HEK293 (cell line): Measurements from ENCODE around the gene RORC.

ENCODE experiments used
- CTCF ChIA-PET: fragments of 350-600 bp; formaldehyde crosslinking; extraction: SDS; loops from one replicate; lab custom pipeline; 2021; ENCODE audit warnings: antibody characterized with exemption; lab: Yijun Ruan, JAX
- POLR2A ChIA-PET: fragments of 300-600 bp; formaldehyde crosslinking; extraction: SDS; loops from one replicate; lab custom pipeline; 2020; ENCODE audit warnings: antibody characterized with exemption, inconsistent platforms; lab: Yijun Ruan, JAX
- H3K27ac ChIP-seq: fragments of 200-500 bp; sonication (Bioruptor generic); 2 replicates; pipeline ENCODE4 v1.5.1; 2014; ENCODE audit warnings: low read depth, low read length, control low read depth, inconsistent platforms; ENCODE audit errors: extremely low read depth
- H3K36me3 ChIP-seq, 2 experiments: fragments of 200-500 bp in 1 of 2; sonication (Bioruptor generic) in 1 of 2; 1 replicate in 1 of 2; 2 replicates in 1 of 2; pipeline ENCODE4 v1.5.1; 2014 to 2017; ENCODE audit warnings: inconsistent platforms in 2 of 2, low read length in 2 of 2; ENCODE audit not compliant: control insufficient read depth in 2 of 2, insufficient read depth in 1 of 2
- H3K4me1 ChIP-seq: fragments of 200-500 bp; sonication (Bioruptor generic); 2 replicates; pipeline ENCODE4 v1.5.1; 2014; ENCODE audit warnings: mild to moderate bottlenecking, low read length, inconsistent platforms; ENCODE audit not compliant: control insufficient read depth, insufficient read depth
- H3K4me3 ChIP-seq: 2 replicates; pipeline ENCODE4 v1.5.1; 2011; ENCODE audit warnings: low read depth, mild to moderate bottlenecking, control low read depth, low read length, moderate library complexity
- H3K9me3 ChIP-seq: fragments of 200-500 bp; sonication (Bioruptor generic); 2 replicates; pipeline ENCODE4 v1.5.1; 2014; ENCODE audit warnings: low read depth, low read length, inconsistent platforms; ENCODE audit not compliant: control insufficient read depth, insufficient read depth
- GLI2 ChIP-seq: fragments of 450-650 bp; formaldehyde crosslinking; IDR thresholded peaks from 2 replicates; pipeline ENCODE4; 2017; ENCODE audit warnings: missing biosample characterization, missing genetic modification characterization, low read depth, borderline replicate concordance
- GLIS2 ChIP-seq: fragments of 450-650 bp; formaldehyde crosslinking; IDR thresholded peaks from 2 replicates; pipeline ENCODE4 v1.5.1; 2016; ENCODE audit warnings: missing biosample characterization, missing genetic modification characterization
- HOXD13 ChIP-seq: sonication (generic); formaldehyde crosslinking; IDR thresholded peaks from 2 replicates; pipeline ENCODE4 v1.8.0; 2022; ENCODE audit warnings: missing genetic modification reagents, borderline replicate concordance
- KLF1 ChIP-seq: fragments of 450-650 bp; formaldehyde crosslinking; IDR thresholded peaks from 2 replicates; pipeline ENCODE4 v1.5.1; 2016; ENCODE audit warnings: missing biosample characterization, missing genetic modification characterization
- PBX3 ChIP-seq: sonication (generic); formaldehyde crosslinking; IDR thresholded peaks from 2 replicates; pipeline ENCODE4 v1.8.1; 2022; ENCODE audit warnings: mild to moderate bottlenecking, moderate library complexity, missing genetic modification reagents
- PRDM4 ChIP-seq: fragments of 450-650 bp; formaldehyde crosslinking; IDR thresholded peaks from 2 replicates; pipeline ENCODE4 v1.5.1; 2017; ENCODE audit warnings: missing biosample characterization, missing genetic modification characterization
- SALL2 ChIP-seq: fragments of 450-650 bp; formaldehyde crosslinking; IDR thresholded peaks from 2 replicates; pipeline ENCODE4 v1.5.0; 2017; ENCODE audit warnings: missing biosample characterization, mild to moderate bottlenecking, missing genetic modification characterization, borderline replicate concordance
- SCRT1 ChIP-seq: fragments of 450-650 bp; formaldehyde crosslinking; IDR thresholded peaks from 2 replicates; pipeline ENCODE4 v1.5.1; 2016; ENCODE audit warnings: missing biosample characterization, missing genetic modification characterization, borderline replicate concordance
- ZFP37 ChIP-seq: fragments of 450-650 bp; formaldehyde crosslinking; IDR thresholded peaks from 2 replicates; pipeline ENCODE4 v1.5.1; 2016; ENCODE audit warnings: missing biosample characterization, missing genetic modification characterization
- ZNF140 ChIP-seq: fragments of 450-650 bp; formaldehyde crosslinking; IDR thresholded peaks from 2 replicates; pipeline ENCODE4 v1.5.1; 2016; ENCODE audit warnings: missing biosample characterization, missing genetic modification characterization
- ZNF16 ChIP-seq: fragments of 450-650 bp; formaldehyde crosslinking; IDR thresholded peaks from 2 replicates; pipeline ENCODE4 v1.5.1; 2016; ENCODE audit warnings: low read depth, missing biosample characterization, missing genetic modification characterization
- ZNF169 ChIP-seq: fragments of 450-650 bp; formaldehyde crosslinking; IDR thresholded peaks from 2 replicates; pipeline ENCODE4 v1.5.1; 2016; ENCODE audit warnings: missing biosample characterization, missing genetic modification characterization
- ZNF2 ChIP-seq: fragments of 450-650 bp; formaldehyde crosslinking; IDR thresholded peaks from 2 replicates; pipeline ENCODE4 v1.5.1; 2016; ENCODE audit warnings: missing biosample characterization, missing genetic modification characterization
- ZNF23 ChIP-seq: fragments of 450-650 bp; formaldehyde crosslinking; IDR thresholded peaks from 2 replicates; pipeline ENCODE4 v1.5.1; 2016; ENCODE audit warnings: missing biosample characterization, missing genetic modification characterization, borderline replicate concordance
- ZNF266 ChIP-seq: fragments of 450-650 bp; formaldehyde crosslinking; IDR thresholded peaks from 2 replicates; pipeline ENCODE4 v1.5.1; 2016; ENCODE audit warnings: missing biosample characterization, missing genetic modification characterization, low read depth
- ZNF274 ChIP-seq, 2 experiments: fragments of 200-500 bp in 1 of 2; fragments of 450-650 bp in 1 of 2; sonication (Bioruptor generic) in 1 of 2; formaldehyde crosslinking in 1 of 2; IDR thresholded peaks; 2 replicates each; pipeline versions ENCODE4 v1.5.1 to v1.6.1; 2014 to 2016; ENCODE audit warnings: borderline replicate concordance in 1 of 2, inconsistent platforms in 1 of 2, low read length in 1 of 2, missing biosample characterization in 1 of 2, missing genetic modification characterization in 1 of 2
- ZNF311 ChIP-seq: fragments of 450-650 bp; formaldehyde crosslinking; IDR thresholded peaks from 2 replicates; pipeline ENCODE4 v1.5.1; 2017; ENCODE audit warnings: missing biosample characterization, missing genetic modification characterization, borderline replicate concordance
- ZNF37A ChIP-seq: fragments of 450-650 bp; IDR thresholded peaks from 2 replicates; pipeline ENCODE4 v1.5.1; 2018; ENCODE audit warnings: missing biosample characterization, missing genetic modification characterization
- ZNF391 ChIP-seq: fragments of 450-650 bp; formaldehyde crosslinking; IDR thresholded peaks from 2 replicates; pipeline ENCODE4 v1.5.1; 2016; ENCODE audit warnings: low read depth, missing biosample characterization, missing genetic modification characterization, borderline replicate concordance
- ZNF433 ChIP-seq: fragments of 450-650 bp; formaldehyde crosslinking; IDR thresholded peaks from 2 replicates; pipeline ENCODE4 v1.5.1; 2016; ENCODE audit warnings: missing biosample characterization, missing genetic modification characterization, low read depth
- ZNF510 ChIP-seq: fragments of 450-650 bp; formaldehyde crosslinking; IDR thresholded peaks from 2 replicates; pipeline ENCODE4 v1.5.1; 2018; ENCODE audit warnings: mild to moderate bottlenecking, missing genetic modification characterization, missing biosample characterization; ENCODE audit not compliant: insufficient replicate concordance
- ZNF561 ChIP-seq: fragments of 450-650 bp; IDR thresholded peaks from 2 replicates; pipeline ENCODE4 v1.5.1; 2018; ENCODE audit warnings: missing biosample characterization, missing genetic modification characterization, borderline replicate concordance
- ZNF610 ChIP-seq: fragments of 450-650 bp; formaldehyde crosslinking; IDR thresholded peaks from 2 replicates; pipeline ENCODE4 v1.5.1; 2016; ENCODE audit warnings: missing biosample characterization, missing genetic modification characterization, borderline replicate concordance
- ZNF624 ChIP-seq: fragments of 450-650 bp; formaldehyde crosslinking; IDR thresholded peaks from 2 replicates; pipeline ENCODE4 v1.5.1; 2017; ENCODE audit warnings: missing biosample characterization, missing genetic modification characterization
- ZNF660 ChIP-seq: fragments of 450-650 bp; IDR thresholded peaks from 2 replicates; pipeline ENCODE4 v1.5.1; 2018; ENCODE audit warnings: missing biosample characterization, mild to moderate bottlenecking, missing genetic modification characterization
- ZNF707 ChIP-seq: fragments of 450-650 bp; formaldehyde crosslinking; IDR thresholded peaks from 2 replicates; pipeline ENCODE4 v1.5.1; 2016; ENCODE audit warnings: missing biosample characterization, missing genetic modification characterization
- ZNF830 ChIP-seq: fragments of 450-650 bp; IDR thresholded peaks from 2 replicates; pipeline ENCODE4 v1.5.0; 2018; ENCODE audit warnings: missing biosample characterization, missing genetic modification characterization, low read depth, mild to moderate bottlenecking, moderate library complexity
- TF ChIP-seq, protein P1 (sequence below): IDR thresholded peaks from 2 replicates; pipeline ENCODE4 v1.6.1; 2011; ENCODE audit warnings: mild to moderate bottlenecking, low read depth, low read length, borderline replicate concordance
- TF ChIP-seq, protein P2 (sequence below): fragments of 450-650 bp; formaldehyde crosslinking; IDR thresholded peaks from 2 replicates; pipeline ENCODE4; 2016; ENCODE audit warnings: missing biosample characterization, missing genetic modification characterization

RORC gene

GRCh38 chr1:151814971-151815545 lies 16.5 kb downstream of the RORC start:
- H3K4me3 ChIP-seq = no peak overlapping the region
- H3K4me1 ChIP-seq = no peaks in the 10 kb centered on the region
- TF ChIP-seq PRDM4 (no peak), GLIS2 (no peak), ZNF561 (no peak), ZNF610 (tag by site-specific recombination) (no peak), ZNF266 (tag by site-specific recombination) (no peak), HOXD13 (CRISPR knock-in tag) (no peak), ZFP37 (tag by site-specific recombination) (no peak), SCRT1 (tag by site-specific recombination) (no peak), ZNF169 (tag by site-specific recombination) (no peak), GLI2 (tag by site-specific recombination) (no peak), ZNF311 (tag by site-specific recombination) (no peak), ZNF16 (no peak), ZNF624 (no peak), ZNF2 (no peak), ZNF510 (tag by site-specific recombination) (no peak), ZNF391 (tag by site-specific recombination) (no peak), SALL2 (tag by site-specific recombination) (no peak), ZNF37A (tag by site-specific recombination) (no peak)
- TF ChIP-seq, protein P1, sequence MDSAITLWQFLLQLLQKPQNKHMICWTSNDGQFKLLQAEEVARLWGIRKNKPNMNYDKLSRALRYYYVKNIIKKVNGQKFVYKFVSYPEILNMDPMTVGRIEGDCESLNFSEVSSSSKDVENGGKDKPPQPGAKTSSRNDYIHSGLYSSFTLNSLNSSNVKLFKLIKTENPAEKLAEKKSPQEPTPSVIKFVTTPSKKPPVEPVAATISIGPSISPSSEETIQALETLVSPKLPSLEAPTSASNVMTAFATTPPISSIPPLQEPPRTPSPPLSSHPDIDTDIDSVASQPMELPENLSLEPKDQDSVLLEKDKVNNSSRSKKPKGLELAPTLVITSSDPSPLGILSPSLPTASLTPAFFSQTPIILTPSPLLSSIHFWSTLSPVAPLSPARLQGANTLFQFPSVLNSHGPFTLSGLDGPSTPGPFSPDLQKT = no peak
- TF ChIP-seq, protein P2, sequence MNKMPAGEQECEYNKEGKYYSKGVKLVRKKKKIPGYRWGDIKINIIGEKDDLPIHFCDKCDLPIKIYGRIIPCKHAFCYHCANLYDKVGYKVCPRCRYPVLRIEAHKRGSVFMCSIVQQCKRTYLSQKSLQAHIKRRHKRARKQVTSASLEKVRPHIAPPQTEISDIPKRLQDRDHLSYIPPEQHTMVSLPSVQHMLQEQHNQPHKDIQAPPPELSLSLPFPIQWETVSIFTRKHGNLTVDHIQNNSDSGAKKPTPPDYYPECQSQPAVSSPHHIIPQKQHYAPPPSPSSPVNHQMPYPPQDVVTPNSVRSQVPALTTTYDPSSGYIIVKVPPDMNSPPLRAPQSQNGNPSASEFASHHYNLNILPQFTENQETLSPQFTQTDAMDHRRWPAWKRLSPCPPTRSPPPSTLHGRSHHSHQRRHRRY (tag by site-specific recombination) = no peak
- ChIA-PET POLR2A (no interaction called here), CTCF (interaction anchor here (0.5 to 0.8 kb wide), 2 partner anchors 13 to 1195 kb away, joined by 3 read pairs; no protein-coding TSS in a partner anchor)
- H3K9me3 ChIP-seq = no peaks in the 10 kb centered on the region
- H3K27ac ChIP-seq = no peak overlapping the region
- H3K36me3 ChIP-seq = no peaks in the 10 kb centered on the region

DNA sequence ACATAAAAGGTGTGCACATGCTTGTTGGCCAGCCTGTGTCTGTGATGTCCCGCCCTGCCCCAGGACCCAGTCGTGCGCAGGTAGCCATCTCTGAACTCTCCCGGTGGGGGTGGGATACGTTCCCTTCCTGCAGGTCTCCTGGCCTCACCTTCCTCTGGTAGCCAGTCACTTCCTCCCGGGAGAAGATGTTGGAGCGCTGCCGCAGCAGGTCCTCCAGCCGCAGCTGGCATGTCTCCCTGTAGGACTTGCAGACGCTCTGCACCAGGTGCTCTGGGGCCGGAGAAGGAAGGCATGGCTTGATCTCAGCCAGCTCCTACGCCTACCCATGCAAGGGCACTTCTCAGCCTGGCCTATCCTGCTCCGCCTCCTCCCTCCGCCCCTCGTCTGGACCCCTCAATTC lies 17.2 kb downstream of the RORC start:
- POLR2A ChIA-PET = no interaction called here
- TF ChIP-seq ZNF707 (tag by site-specific recombination) (no peak), ZNF16 (no peak), ZNF660 (no peak), ZNF274 (IDR thresholded peaks at IDR 0.05; ENCODE audit: low read length) (no peak), ZNF274 (tag by site-specific recombination; IDR thresholded peaks at IDR 0.05; ENCODE audit: borderline replicate concordance) (no peak), KLF1 (tag by site-specific recombination) (no peak), PBX3 (CRISPR knock-in tag) (no peak), ZNF169 (tag by site-specific recombination) (no peak), ZNF830 (tag by site-specific recombination) (no peak), ZNF140 (tag by site-specific recombination) (no peak), ZNF23 (tag by site-specific recombination) (no peak), ZNF433 (tag by site-specific recombination) (no peak)
- TF ChIP-seq, protein P2 (tag by site-specific recombination) = no peak

More for the DNA sequence above, 17.2 kb downstream of the RORC start:
- Histone ChIP-seq H3K36me3 (no peaks in the 10 kb centered on the region), H3K4me3 (no peak overlapping the region), H3K4me1 (no peaks in the 10 kb centered on the region), H3K9me3 (no peaks in the 10 kb centered on the region), H3K27ac (no peak overlapping the region)
- CTCF ChIA-PET = interaction anchor here (0.6 kb wide), 1 partner anchor 80 kb away, joined by 6 read pairs; no protein-coding TSS in a partner anchor
